Tibial nerve (tissue), 4 donors: ENCODE data around the gene MARS2.

Experiments used
- EP300 ChIP-seq, 2 donors: sonication (generic); formaldehyde crosslinking; IDR thresholded peaks; one replicate each; pipeline ENCODE4 v1.6.1; 2017; ENCODE audit warnings: antibody characterized with exemption in 2 of 2, mild to moderate bottlenecking in 1 of 2
- POLR2A ChIP-seq, 2 donors: fragments of 450-650 bp; IDR thresholded peaks; one replicate each; pipeline ENCODE4 v1.6.1; 2017; ENCODE audit warnings: antibody characterized with exemption in 2 of 2, mild to moderate bottlenecking in 2 of 2, moderate library complexity in 2 of 2
- TF ChIP-seq, protein P1 (sequence below), 5 experiments: fragments of 200-600 bp in 3 of 5; fragments of 450-650 bp in 2 of 5; sonication (generic) in 3 of 5; IDR thresholded peaks; one replicate each; pipeline ENCODE4 v1.5.1; 2016 to 2019; ENCODE audit warnings: antibody characterized with exemption in 5 of 5, mild to moderate bottlenecking in 3 of 5, moderate library complexity in 2 of 5

DNA sequence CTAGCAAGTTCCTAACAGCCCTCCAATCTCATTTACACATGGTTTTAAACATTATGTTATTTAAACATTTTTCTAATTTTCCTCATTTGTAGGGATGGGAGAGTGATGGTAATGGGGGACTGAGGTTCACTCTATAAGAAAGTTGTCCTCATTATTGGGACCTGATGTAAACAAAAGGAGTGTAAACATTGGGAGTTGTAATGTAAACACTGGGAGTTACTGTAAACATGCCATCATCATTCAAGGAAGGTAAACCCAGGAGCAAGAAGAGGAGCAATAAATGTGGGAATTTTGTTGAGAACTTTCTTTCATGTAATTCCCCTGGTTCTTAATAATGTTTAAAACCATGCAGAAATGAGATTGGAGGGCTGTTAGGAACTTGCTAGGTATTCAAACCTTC is 47.6 kb upstream of the MARS2 start:
- TF ChIP-seq, protein P1, sequence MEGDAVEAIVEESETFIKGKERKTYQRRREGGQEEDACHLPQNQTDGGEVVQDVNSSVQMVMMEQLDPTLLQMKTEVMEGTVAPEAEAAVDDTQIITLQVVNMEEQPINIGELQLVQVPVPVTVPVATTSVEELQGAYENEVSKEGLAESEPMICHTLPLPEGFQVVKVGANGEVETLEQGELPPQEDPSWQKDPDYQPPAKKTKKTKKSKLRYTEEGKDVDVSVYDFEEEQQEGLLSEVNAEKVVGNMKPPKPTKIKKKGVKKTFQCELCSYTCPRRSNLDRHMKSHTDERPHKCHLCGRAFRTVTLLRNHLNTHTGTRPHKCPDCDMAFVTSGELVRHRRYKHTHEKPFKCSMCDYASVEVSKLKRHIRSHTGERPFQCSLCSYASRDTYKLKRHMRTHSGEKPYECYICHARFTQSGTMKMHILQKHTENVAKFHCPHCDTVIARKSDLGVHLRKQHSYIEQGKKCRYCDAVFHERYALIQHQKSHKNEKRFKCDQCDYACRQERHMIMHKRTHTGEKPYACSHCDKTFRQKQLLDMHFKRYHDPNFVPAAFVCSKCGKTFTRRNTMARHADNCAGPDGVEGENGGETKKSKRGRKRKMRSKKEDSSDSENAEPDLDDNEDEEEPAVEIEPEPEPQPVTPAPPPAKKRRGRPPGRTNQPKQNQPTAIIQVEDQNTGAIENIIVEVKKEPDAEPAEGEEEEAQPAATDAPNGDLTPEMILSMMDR (IDR thresholded peaks at IDR 0.05), result no peak
- no peak for TF ChIP-seq EP300 (IDR thresholded peaks at IDR 0.05)
- TF ChIP-seq POLR2A (IDR thresholded peaks at IDR 0.05), result no peak
